ENCODE data around the gene AEBP1. TPM values are rescaled to one million over a fixed set of nuclear protein-coding genes. Genes with fewer than 3 reads are reported as not detected.

AEBP1 gene
- total RNA-seq, 1 experiment from 2014 or later, result 49.3 TPM

GRCh38 chr7:44145479-44145968 lies 41.4 kb downstream of the AEBP1 start:
- Histone ChIP-seq H3K23ac (ENCODE audit: insufficient read length, low read depth, low read length) (no peak overlapping the region), H3K79me2 (ENCODE audit: insufficient read depth, low read length) (no peaks in the 10 kb centered on the region), H2BK20ac (ENCODE audit: low read depth, low read length, poor library complexity, severe bottlenecking) (no peak overlapping the region), H3K56ac (ENCODE audit: insufficient read length, low read depth, low read length) (no peak overlapping the region), H3K4ac (ENCODE audit: low read depth, low read length) (no peak overlapping the region), H2AK5ac (ENCODE audit: insufficient read length, low read length) (no peak overlapping the region), H2BK120ac (ENCODE audit: low read depth, low read length, poor library complexity, severe bottlenecking) (no peak overlapping the region), H2BK5ac (ENCODE audit: insufficient read length, low read length) (no peak overlapping the region), H3K79me1 (ENCODE audit: insufficient read depth, low read depth, low read length, poor library complexity, severe bottlenecking) (no peaks in the 10 kb centered on the region), H3K14ac (ENCODE audit: insufficient read depth, low read length) (peak overlapping the region; percentile 45; the same call in 1 of the 2 replicates), H4K8ac (replicated peaks; ENCODE audit: insufficient read length, low read depth, low read length) (no peak overlapping the region), H4K5ac (ENCODE audit: insufficient read length, low read depth, low read length) (no peak overlapping the region), H3K18ac (ENCODE audit: insufficient read length, low read depth, low read length) (peak overlapping the region; percentile 49), H3K9me3 (ENCODE audit: control insufficient read depth, low read depth, low read length) (no peaks in the 10 kb centered on the region), H3K4me1 (ENCODE audit: insufficient read depth, low read length) (no peaks in the 10 kb centered on the region), H2AFZ (ENCODE audit: low read length) (no peak overlapping the region), H3K27me3 (ENCODE audit: insufficient read depth, low read length) (peaks cover 8% of the 10 kb centered on the region; the same call in 1 of the 2 replicates), H4K20me1 (ENCODE audit: control insufficient read depth, insufficient read depth, insufficient read length) (no peaks in the 10 kb centered on the region), H4K91ac (ENCODE audit: insufficient read length, low read depth, low read length) (no peak overlapping the region), H3K27ac (ENCODE audit: insufficient read length, low read depth, low read length) (no peak overlapping the region), H2BK15ac (ENCODE audit: low read depth, low read length) (no peak overlapping the region), H3T11ph (ENCODE audit: low read length) (no peak overlapping the region), H3K9ac (ENCODE audit: extremely low read depth, insufficient read length, low read length) (no peak overlapping the region), H3K23me2 (ENCODE audit: insufficient read length, low read depth, low read length, poor library complexity, severe bottlenecking) (peaks cover 9% of the 10 kb centered on the region), H3K4me2 (ENCODE audit: insufficient read depth, insufficient read length, low read length) (peak overlapping the region; percentile 66), H2BK12ac (ENCODE audit: insufficient read length, low read depth, low read length) (no peak overlapping the region)
- no CpG with 5 or more reads among the region's 53 CpGs for WGBS (ENCODE audit: extremely low coverage, insufficient read length, low lambda C conversion rate)
- Mint-ChIP-seq H3K27me3 (ENCODE audit: low read depth) (peaks cover 53% of the 10 kb centered on the region), H3K27ac (no peak overlapping the region), H3K4me3 (peak overlapping the region; percentile 65 to 85), H3K4me1 (peaks cover 14 to 27% of the 10 kb centered on the region in 2 experiments), H3K9me3 (no peaks in the 10 kb centered on the region), H3K36me3 (ENCODE audit: insufficient read depth in 1 of 3, low read depth in 3 of 3) (no peaks in the 10 kb centered on the region; a peak in 1 of 7 replicates)
- peak; percentile 56 for DNase-seq
- no peak for TF ChIP-seq CTCF (conservative IDR thresholded peaks at IDR 0.05)
